DLD1 (cell line): Measurements from ENCODE around the gene EPHB2.

Source experiments
- in situ Hi-C: cut with HindIII; loops from 2 replicates; pipeline ENCODE4 v1.10.0; 2017; ENCODE audit warnings: low sequenced_read_pairs

Gene EPHB2

DNA sequence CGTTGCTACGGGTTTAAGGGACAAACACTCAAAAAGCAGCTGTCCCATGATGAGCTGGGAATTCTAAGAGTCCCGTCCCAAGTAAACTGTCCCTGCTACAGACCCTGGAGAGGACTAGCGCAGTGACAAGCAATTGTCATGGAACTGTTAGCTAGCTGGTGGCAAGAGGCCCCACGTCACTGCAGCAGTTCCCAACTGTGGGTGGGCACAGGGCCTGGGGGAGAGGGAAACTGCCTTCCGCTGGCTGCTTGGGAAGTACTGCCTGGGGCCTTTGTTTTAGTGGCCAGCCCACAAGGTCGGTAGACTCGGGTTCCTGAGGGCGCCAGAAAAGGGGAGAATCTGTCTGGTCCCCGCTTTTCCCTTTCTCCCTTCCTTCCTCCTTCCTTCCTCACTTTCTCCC lies 164.6 kb downstream of the EPHB2 start:
- in situ Hi-C loops: loop anchor here (25.0 kb wide), 1 partner anchor 163 kb away; the partner anchor contains the start of gene EPHB2

DNA sequence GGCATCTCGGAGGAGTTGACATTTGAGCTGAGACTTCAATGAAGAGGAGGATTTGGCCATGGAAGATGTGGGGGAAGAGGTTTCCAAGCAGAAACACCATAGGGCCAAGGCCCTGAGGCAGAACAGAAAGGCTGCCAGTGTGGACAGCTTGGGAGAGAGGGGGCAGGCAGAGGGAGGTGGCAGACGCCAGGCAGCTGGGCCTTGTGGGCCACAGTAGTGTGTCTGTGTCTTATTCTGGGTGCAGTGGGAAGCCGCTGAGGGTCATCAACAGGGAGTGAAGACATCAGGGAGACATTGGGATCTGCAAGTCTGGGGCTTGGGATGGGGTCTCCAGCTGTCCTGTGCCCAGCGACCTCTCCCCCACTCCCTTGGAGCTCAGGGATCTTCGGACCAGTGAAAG lies 165.2 kb downstream of the EPHB2 start:
- in situ Hi-C loops: loop anchor here (25.0 kb wide), 1 partner anchor 164 kb away; the partner anchor contains the start of gene EPHB2

- in situ Hi-C loops: loop anchor here (25.0 kb wide), 1 partner anchor 164 kb away; the partner anchor contains the start of gene EPHB2
Observed at GRCh38 chr1:22876359-22877111, 165.9 kb downstream of the EPHB2 start.

GRCh38 chr1:22877112-22877915 lies 166.7 kb downstream of the EPHB2 start:
- in situ Hi-C loops: loop anchor here (25.0 kb wide), 1 partner anchor 165 kb away; the partner anchor contains the start of gene EPHB2

- in situ Hi-C loops: loop anchor here (25.0 kb wide), 1 partner anchor 166 kb away; the partner anchor contains the start of gene EPHB2
Observed at GRCh38 chr1:22877980-22878379, 167.3 kb downstream of the EPHB2 start.

- in situ Hi-C loops: loop anchor here (25.0 kb wide), 1 partner anchor 166 kb away; the partner anchor contains the start of gene EPHB2
Observed at GRCh38 chr1:22878626-22879025, 168.0 kb downstream of the EPHB2 start.

GRCh38 chr1:22879445-22879844 lies 168.8 kb downstream of the EPHB2 start:
- in situ Hi-C loops: loop anchor here (25.0 kb wide), 1 partner anchor 167 kb away; the partner anchor contains the start of gene EPHB2

GRCh38 chr1:22880174-22880601 lies 169.5 kb downstream of the EPHB2 start:
- in situ Hi-C loops: loop anchor here (25.0 kb wide), 1 partner anchor 168 kb away; the partner anchor contains the start of gene EPHB2

GRCh38 chr1:22883406-22883805 lies 172.8 kb downstream of the EPHB2 start:
- in situ Hi-C loops: loop anchor here (25.0 kb wide), 1 partner anchor 171 kb away; the partner anchor contains the start of gene EPHB2

DNA sequence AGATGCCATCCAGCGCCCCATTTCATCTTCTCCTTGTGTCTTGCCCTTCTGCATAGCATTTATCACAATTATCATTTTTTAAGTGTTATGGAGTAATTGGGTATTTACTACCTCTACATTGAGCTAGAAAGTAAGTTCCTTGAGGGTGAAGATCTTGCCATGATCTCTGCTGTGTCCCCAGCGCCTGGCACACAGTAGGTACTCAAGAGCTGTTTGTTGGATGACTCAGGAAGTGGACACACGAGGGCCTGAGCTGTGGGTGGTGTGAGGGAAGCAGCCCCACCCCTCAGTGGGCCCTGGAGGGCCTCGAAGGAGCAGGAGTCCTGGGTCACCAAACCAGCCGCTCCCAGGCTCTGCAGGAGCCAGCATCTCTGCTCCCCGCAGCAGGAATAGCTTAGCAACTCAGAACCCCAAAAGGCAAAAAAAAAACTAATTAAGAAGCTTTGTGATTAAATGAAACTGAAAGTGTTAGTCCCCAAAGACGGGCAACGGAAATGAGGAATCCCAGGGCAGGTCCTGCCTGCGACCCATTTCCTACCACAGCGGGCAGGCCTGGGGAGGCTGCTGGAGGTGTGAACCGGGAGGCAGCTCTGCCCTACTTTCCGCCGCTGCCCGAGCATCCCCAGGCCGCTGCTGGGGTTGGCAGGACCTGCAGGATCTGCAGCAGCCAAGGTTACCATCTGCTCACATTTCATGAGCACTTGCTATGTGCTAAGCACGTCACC lies 174.3 kb downstream of the EPHB2 start:
- in situ Hi-C loops: loop anchor here (25.0 kb wide), 1 partner anchor 173 kb away; the partner anchor contains the start of gene EPHB2

DNA sequence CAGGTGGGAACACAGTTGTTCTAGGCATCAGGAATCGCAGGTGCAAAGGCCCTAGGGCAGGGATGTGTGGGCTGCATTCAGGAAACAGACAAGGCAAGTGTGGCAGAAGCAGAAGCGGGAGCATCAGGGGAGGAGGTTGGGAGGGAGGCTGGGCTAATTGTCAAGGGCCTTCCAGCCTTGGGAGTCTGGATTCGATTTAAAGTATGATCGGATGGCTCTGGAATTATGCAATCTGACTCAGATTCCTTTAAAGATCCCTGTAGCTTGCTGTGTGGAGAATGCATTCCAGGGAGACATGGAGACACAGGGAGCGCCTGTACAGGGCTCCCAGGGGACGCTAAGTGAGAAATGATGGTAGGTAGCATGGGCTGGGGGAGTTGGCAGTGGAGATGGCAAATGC lies 175.6 kb downstream of the EPHB2 start:
- in situ Hi-C loops: loop anchor here (25.0 kb wide), 1 partner anchor 174 kb away; the partner anchor contains the start of gene EPHB2

DNA sequence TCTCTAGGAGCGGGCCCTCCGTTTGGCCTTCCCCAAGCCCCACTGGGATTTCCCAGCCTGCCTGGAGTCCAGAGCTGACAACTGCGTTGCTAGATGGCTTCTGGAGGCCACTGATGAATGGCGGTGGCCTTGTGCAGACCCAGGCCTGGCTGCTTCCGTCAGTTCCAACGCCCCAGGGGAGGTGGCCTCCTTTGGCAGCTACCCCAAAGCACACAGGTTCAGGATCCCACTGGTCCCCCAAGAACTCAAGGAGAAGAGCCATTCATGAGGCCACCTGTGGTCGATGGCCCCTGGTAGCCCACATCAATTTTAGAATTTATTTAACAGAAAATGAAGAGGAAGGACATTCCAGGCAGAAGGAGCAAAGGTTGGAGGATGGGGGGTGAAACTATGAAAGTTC lies 176.9 kb downstream of the EPHB2 start:
- in situ Hi-C loops: loop anchor here (25.0 kb wide), 1 partner anchor 175 kb away; the partner anchor contains the start of gene EPHB2

- in situ Hi-C loops: loop anchor here (25.0 kb wide), 1 partner anchor 176 kb away; the partner anchor contains the start of gene EPHB2
Observed at GRCh38 chr1:22888320-22889075, 177.9 kb downstream of the EPHB2 start.

GRCh38 chr1:22889213-22889827 lies 178.7 kb downstream of the EPHB2 start:
- in situ Hi-C loops: loop anchor here (25.0 kb wide), 1 partner anchor 177 kb away; the partner anchor contains the start of gene EPHB2

DNA sequence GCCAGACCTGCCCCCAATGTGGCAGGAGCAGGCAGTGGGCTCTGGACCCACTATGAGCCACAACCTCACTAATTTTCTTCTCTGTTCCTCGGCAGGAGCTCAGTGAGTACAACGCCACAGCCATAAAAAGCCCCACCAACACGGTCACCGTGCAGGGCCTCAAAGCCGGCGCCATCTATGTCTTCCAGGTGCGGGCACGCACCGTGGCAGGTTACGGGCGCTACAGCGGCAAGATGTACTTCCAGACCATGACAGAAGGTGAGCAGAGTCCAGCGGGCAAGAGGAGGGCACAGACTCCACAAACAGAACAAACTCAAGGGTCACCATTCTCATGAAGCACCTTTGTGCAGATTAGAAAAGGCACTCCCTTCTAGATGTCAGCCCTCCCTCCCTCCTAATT lies 182.2 kb downstream of the EPHB2 start:
- in situ Hi-C loops: loop anchor here (25.0 kb wide), 1 partner anchor 180 kb away; the partner anchor contains the start of gene EPHB2

DNA sequence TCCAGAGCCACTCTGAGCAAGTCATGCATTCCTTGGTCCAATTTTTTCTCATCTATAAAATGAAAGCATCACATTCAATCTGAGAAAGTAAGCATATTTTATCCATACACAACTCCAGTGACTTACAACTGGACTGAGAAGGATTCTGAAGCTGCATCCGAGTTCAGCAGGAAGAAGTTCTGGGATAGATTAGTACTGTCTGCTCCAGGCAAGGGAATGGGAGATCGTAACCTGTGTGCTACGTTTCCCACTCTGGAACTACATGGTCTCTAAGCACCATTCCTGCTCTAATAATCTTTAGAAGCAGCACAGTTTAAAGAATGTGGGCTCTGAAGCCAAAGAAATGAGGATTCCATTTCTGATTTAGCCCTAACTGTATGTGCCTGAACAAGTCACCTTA lies 182.7 kb downstream of the EPHB2 start:
- in situ Hi-C loops: loop anchor here (25.0 kb wide), 1 partner anchor 181 kb away; the partner anchor contains the start of gene EPHB2

DNA sequence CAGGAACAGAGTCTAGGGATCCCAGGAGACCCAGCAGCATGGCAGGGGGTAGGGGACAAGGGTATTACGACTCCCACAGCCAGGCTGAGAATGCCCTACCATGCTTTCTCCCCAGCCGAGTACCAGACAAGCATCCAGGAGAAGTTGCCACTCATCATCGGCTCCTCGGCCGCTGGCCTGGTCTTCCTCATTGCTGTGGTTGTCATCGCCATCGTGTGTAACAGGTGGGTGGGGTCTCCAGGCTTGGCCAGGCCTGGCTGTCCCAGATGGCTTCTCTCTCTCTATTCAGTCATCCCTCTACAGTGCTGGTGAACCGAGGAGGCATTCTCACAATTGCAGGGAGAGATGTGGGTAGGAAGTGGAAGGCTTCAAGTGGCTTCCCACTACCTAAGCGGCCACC lies 184.7 kb downstream of the EPHB2 start:
- in situ Hi-C loops: loop anchor here (25.0 kb wide), 1 partner anchor 183 kb away; the partner anchor contains the start of gene EPHB2

GRCh38 chr1:22896184-22896583 lies 185.5 kb downstream of the EPHB2 start:
- in situ Hi-C loops: loop anchor here (25.0 kb wide), 1 partner anchor 184 kb away; the partner anchor contains the start of gene EPHB2

- in situ Hi-C loops: no loop called here
Observed at GRCh38 chr1:22900451-22900850, 189.8 kb downstream of the EPHB2 start.
